ENCODE results near the gene ZNF672. TPM values are rescaled to one million over a fixed set of nuclear protein-coding genes. Genes with fewer than 3 reads are reported as not detected.
"Not testable (repeated sequence)": the region's sequence is repeated elsewhere in the genome, so short reads cannot be mapped to it uniquely, and the experiment has no call there.

The ZNF672 gene
- total RNA-seq, 1 experiment from 2014 or later, result 27.6 TPM

DNA sequence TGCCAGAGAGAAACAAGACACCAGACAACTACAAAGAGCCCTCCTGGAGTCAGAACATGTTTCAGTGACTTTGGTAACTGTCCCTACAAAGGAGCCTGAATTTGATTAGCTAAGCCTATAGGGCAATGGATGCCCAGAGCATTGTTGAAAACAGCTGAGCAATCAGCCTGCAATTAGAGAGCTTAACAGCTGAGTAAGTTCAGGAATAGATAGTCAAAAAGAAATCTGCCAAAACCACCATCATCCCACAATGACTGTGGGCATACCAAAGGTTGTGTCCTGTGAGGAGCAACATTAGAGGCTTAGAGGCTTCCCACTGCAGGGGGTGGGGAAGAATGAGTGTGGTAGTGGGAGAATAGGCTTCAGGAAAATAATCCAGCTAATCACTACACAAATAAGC lies 44.4 kb upstream of the ZNF672 start:
- BruUV-seq (replicated peaks), result no TSS peak
- no peak overlapping the region for H3K4me3 ChIP-seq (replicated peaks in 1 of 2; ENCODE audit: low read depth in 1 of 2, low read length in 2 of 2)
- no peaks in the 10 kb centered on the region for H3K9me3 ChIP-seq (ENCODE audit: control insufficient read depth in 1 of 2, insufficient read depth in 1 of 2, low read depth in 1 of 2, low read length in 2 of 2)
- no peaks in the 10 kb centered on the region for H4K20me1 ChIP-seq (ENCODE audit: insufficient read depth)
- no peaks in the 10 kb centered on the region for H3K79me2 ChIP-seq (ENCODE audit: insufficient read depth, low read length)
- ChIA-PET CTCF (no interaction called here), RAD21 (ENCODE audit: low non-redundant PET in 1 of 2, low total read pairs in 2 of 2, uncharacterized antibody in 2 of 2, unreplicated experiment in 2 of 2) (no interaction called here), POLR2A (no interaction called here)
- DNase-seq (ENCODE audit: low read depth, low spot score), result no peak
- H2AFZ ChIP-seq (ENCODE audit: low read depth, low read length, poor library complexity, severe bottlenecking), result no peak overlapping the region
- no peaks in the 10 kb centered on the region for H3K4me1 ChIP-seq (ENCODE audit: control insufficient read depth in 1 of 2, insufficient read depth in 2 of 2, low read length in 2 of 2)
- no peak overlapping the region for H3K27ac ChIP-seq (ENCODE audit: low read depth, low read length)
- TF ChIP-seq ZFX (IDR thresholded peaks at IDR 0.05), result no peak
- TF ChIP-seq, protein P1, sequence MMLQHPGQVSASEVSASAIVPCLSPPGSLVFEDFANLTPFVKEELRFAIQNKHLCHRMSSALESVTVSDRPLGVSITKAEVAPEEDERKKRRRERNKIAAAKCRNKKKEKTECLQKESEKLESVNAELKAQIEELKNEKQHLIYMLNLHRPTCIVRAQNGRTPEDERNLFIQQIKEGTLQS (IDR thresholded peaks at IDR 0.05), result no peak
- no peak for TF ChIP-seq RAD21 (IDR thresholded peaks at IDR 0.05; ENCODE audit: low read depth)
- no peak for TF ChIP-seq TCF7L2 (IDR thresholded peaks at IDR 0.05; ENCODE audit: borderline replicate concordance, extremely low read depth, insufficient read depth, insufficient read length)
- no peak for TF ChIP-seq FOSL1 (IDR thresholded peaks at IDR 0.05; ENCODE audit: low read depth)
- TF ChIP-seq EZH2 (IDR thresholded peaks at IDR 0.05), result no peak
- TF ChIP-seq, protein P2, sequence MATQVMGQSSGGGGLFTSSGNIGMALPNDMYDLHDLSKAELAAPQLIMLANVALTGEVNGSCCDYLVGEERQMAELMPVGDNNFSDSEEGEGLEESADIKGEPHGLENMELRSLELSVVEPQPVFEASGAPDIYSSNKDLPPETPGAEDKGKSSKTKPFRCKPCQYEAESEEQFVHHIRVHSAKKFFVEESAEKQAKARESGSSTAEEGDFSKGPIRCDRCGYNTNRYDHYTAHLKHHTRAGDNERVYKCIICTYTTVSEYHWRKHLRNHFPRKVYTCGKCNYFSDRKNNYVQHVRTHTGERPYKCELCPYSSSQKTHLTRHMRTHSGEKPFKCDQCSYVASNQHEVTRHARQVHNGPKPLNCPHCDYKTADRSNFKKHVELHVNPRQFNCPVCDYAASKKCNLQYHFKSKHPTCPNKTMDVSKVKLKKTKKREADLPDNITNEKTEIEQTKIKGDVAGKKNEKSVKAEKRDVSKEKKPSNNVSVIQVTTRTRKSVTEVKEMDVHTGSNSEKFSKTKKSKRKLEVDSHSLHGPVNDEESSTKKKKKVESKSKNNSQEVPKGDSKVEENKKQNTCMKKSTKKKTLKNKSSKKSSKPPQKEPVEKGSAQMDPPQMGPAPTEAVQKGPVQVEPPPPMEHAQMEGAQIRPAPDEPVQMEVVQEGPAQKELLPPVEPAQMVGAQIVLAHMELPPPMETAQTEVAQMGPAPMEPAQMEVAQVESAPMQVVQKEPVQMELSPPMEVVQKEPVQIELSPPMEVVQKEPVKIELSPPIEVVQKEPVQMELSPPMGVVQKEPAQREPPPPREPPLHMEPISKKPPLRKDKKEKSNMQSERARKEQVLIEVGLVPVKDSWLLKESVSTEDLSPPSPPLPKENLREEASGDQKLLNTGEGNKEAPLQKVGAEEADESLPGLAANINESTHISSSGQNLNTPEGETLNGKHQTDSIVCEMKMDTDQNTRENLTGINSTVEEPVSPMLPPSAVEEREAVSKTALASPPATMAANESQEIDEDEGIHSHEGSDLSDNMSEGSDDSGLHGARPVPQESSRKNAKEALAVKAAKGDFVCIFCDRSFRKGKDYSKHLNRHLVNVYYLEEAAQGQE (IDR thresholded peaks at IDR 0.05; ENCODE audit: low read depth), result no peak
- no peak for TF ChIP-seq ELF1 (IDR thresholded peaks at IDR 0.05; ENCODE audit: borderline replicate concordance, low read depth)
- no peak for TF ChIP-seq POLR2A (IDR thresholded peaks at IDR 0.05; ENCODE audit: borderline replicate concordance, extremely low read depth, insufficient read depth, insufficient read length)
- H3K4me2 ChIP-seq (ENCODE audit: low read length), result no peak overlapping the region
- no peaks in the 10 kb centered on the region for H3K27me3 ChIP-seq (ENCODE audit: insufficient read depth, low read length)
- H3K36me3 ChIP-seq (ENCODE audit: control insufficient read depth in 1 of 2, insufficient read depth in 2 of 2, low read length in 2 of 2), result no peaks in the 10 kb centered on the region
- ATAC-seq, result no peak
- no peak overlapping the region for H3K9ac ChIP-seq (ENCODE audit: low read length)
- H3K9me2 ChIP-seq (ENCODE audit: insufficient read depth), result no peaks in the 10 kb centered on the region
- intact Hi-C loops (cut with micrococcal nuclease), result no loop called here

DNA sequence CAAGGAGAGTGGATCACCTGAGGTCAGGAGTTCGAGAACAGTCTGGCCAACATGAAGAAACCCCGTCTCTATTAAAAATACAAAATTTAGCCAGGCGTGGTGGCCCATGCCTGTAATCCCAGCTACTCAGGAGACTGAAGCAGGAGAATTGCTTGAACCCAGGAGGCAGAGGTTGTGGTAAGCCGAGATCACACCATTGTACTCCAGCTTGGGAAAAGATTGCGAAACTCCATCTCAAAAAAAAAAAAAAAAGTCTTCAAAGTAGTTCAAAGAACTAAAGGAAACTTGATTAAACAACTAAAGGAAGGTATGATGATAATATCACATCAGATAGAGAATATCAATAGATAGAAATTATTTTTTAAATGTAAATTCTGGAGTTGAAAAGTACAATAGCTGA lies 43.4 kb upstream of the ZNF672 start:
- H3K36me3 ChIP-seq (ENCODE audit: control insufficient read depth in 1 of 2, insufficient read depth in 2 of 2, low read length in 2 of 2); H3K27me3 ChIP-seq (ENCODE audit: insufficient read depth, low read length); H3K27ac ChIP-seq (ENCODE audit: low read depth, low read length); H2AFZ ChIP-seq (ENCODE audit: low read depth, low read length, poor library complexity, severe bottlenecking); H3K79me2 ChIP-seq (ENCODE audit: insufficient read depth, low read length); CTCF ChIA-PET; ATAC-seq; H3K9me3 ChIP-seq (ENCODE audit: control insufficient read depth in 1 of 2, insufficient read depth in 1 of 2, low read depth in 1 of 2, low read length in 2 of 2); H3K4me2 ChIP-seq (ENCODE audit: low read length); DNase-seq (ENCODE audit: low read depth, low spot score); BruUV-seq (replicated peaks); H3K4me1 ChIP-seq (ENCODE audit: control insufficient read depth in 1 of 2, insufficient read depth in 2 of 2, low read length in 2 of 2); H4K20me1 ChIP-seq (ENCODE audit: insufficient read depth); H3K9me2 ChIP-seq (ENCODE audit: insufficient read depth); POLR2A ChIA-PET; H3K4me3 ChIP-seq (replicated peaks in 1 of 2; ENCODE audit: low read depth in 1 of 2, low read length in 2 of 2); H3K9ac ChIP-seq (ENCODE audit: low read length); intact Hi-C loops (cut with micrococcal nuclease); RAD21 ChIA-PET (ENCODE audit: low non-redundant PET in 1 of 2, low total read pairs in 2 of 2, uncharacterized antibody in 2 of 2, unreplicated experiment in 2 of 2): not testable (repeated sequence)
